Ascending aorta (tissue), 2 donors: ENCODE results near the gene POMT1. TPM values are rescaled to one million over a fixed set of nuclear protein-coding genes. Genes with fewer than 3 reads are reported as not detected.
A peak's percentile ranks its signal among the peaks of the same experiment; 100 is the strongest.

ENCODE experiments used
- DNase-seq, 2 donors: peaks; one replicate each; pipeline ENCODE4 v3.0.0-alpha.2; 2019; ENCODE audit warnings: low spot score in 2 of 2
- H3K27ac ChIP-seq, 2 donors: fragments of 200-600 bp; sonication (generic); one replicate each; pipeline ENCODE4 v1.5.1; 2016 to 2017; ENCODE audit warnings: mild to moderate bottlenecking in 1 of 2
- H3K27me3 ChIP-seq: fragments of 200-600 bp; sonication (generic); one replicate; pipeline ENCODE4 v1.5.1; 2017
- H3K36me3 ChIP-seq, 2 donors: fragments of 200-600 bp; sonication (generic); one replicate each; pipeline ENCODE4 v1.5.1; 2016
- H3K4me1 ChIP-seq, 2 donors: fragments of 200-600 bp; sonication (generic); one replicate each; pipeline ENCODE4 v1.5.1; 2016 to 2017; ENCODE audit warnings: mild to moderate bottlenecking in 1 of 2
- H3K4me3 ChIP-seq, 2 donors: fragments of 200-600 bp; sonication (generic); one replicate each; pipeline ENCODE4 v1.5.1; 2016 to 2017; ENCODE audit warnings: mild to moderate bottlenecking in 1 of 2
- H3K9me3 ChIP-seq, 2 donors: fragments of 200-600 bp; sonication (generic); one replicate each; pipeline ENCODE4 v1.5.1; 2016
- CTCF ChIP-seq, 3 experiments: fragments of 200-600 bp in 2 of 3; fragments of 450-650 bp in 1 of 3; sonication (generic) in 2 of 3; IDR thresholded peaks; one replicate each; pipeline ENCODE4 v1.5.1; 2016 to 2019; ENCODE audit warnings: antibody characterized with exemption in 3 of 3, mild to moderate bottlenecking in 1 of 3, moderate library complexity in 1 of 3
- intact Hi-C: fragments of 100-400 bp; cut with DNase I; formaldehyde crosslinking; loops from one replicate; pipeline ENCODE4 v1.15.1; 2023
- total RNA-seq: library from RNA; depleted of rRNA; stranded (reverse); fragments of >200 nt; gene quantifications from one replicate; pipeline ENCODE4 v1.1.0, GENCODE V29; 2016

Gene POMT1
- total RNA-seq, 1 donor from 2014 or later, result 128 TPM

GRCh38 chr9:131482343-131483006 is 20.2 kb upstream of the POMT1 start:
- TF ChIP-seq CTCF (IDR thresholded peaks at IDR 0.05), result no peak

DNA sequence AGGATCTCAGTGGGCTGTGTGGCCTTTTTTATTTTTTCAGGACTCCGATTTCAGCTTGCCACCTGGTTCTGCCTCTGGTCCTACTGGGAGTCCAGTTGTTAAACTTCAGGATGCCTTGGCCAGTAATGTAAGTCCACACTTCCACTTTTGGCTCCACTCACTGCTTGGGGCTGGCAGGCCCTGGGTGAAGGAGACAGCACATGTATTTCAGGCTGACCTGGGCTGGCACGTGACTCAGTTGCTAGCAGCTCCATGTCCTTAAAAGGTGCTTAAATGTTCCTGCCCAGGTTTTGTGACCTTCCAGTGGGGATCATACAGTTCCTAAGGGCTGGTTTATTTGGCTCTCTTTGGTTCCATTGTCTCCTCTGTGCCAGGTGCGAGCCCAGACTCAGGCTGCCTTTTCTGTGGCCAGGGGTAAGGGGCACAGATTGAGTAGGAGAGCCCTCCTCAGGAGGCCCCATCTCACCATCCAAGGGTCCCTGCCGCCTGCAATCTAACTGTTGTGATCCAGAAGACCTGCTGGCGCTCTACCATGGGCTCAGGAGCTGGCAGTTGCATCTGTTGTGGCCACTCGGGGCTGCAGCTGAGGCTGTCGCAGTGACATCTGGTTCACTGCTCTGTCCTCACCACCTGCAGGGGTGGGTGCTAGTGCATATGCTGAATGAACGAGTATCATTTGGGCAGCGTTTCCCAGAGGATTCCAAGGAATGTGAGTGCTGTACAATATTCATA is 19.2 kb upstream of the POMT1 start:
- Histone ChIP-seq H3K36me3 (peaks cover 94 to 98% of the 10 kb centered on the region in 2 donors), H3K9me3 (no peaks in the 10 kb centered on the region), H3K4me3 (no peak overlapping the region), H3K27ac (no peak overlapping the region), H3K27me3 (no peaks in the 10 kb centered on the region), H3K4me1 (no peaks in the 10 kb centered on the region)
- intact Hi-C loops, result no loop called here
- TF ChIP-seq CTCF (IDR thresholded peaks at IDR 0.05), result no peak
- DNase-seq, result peak in 1 of 2 donors; percentile 64

More at GRCh38 chr9:131482343-131483006, 20.2 kb upstream of the POMT1 start:
- H3K9me3 ChIP-seq, result no peaks in the 10 kb centered on the region
- peaks cover 92 to 98% of the 10 kb centered on the region in 2 donors for H3K36me3 ChIP-seq
- no peak overlapping the region for H3K4me3 ChIP-seq
- DNase-seq, result no peak
- intact Hi-C loops, result no loop called here
- no peak overlapping the region for H3K27ac ChIP-seq
- H3K4me1 ChIP-seq, result no peaks in the 10 kb centered on the region
- no peaks in the 10 kb centered on the region for H3K27me3 ChIP-seq

GRCh38 chr9:131484051-131484445 is 18.7 kb upstream of the POMT1 start:
- Histone ChIP-seq H3K36me3 (peaks cover 94 to 98% of the 10 kb centered on the region in 2 donors), H3K9me3 (no peaks in the 10 kb centered on the region), H3K27me3 (no peaks in the 10 kb centered on the region), H3K4me3 (no peak overlapping the region), H3K27ac (no peak overlapping the region), H3K4me1 (no peaks in the 10 kb centered on the region)
- no peak for TF ChIP-seq CTCF (IDR thresholded peaks at IDR 0.05)
- intact Hi-C loops, result no loop called here
- no peak for DNase-seq

- Histone ChIP-seq H3K36me3 (peaks cover 94 to 98% of the 10 kb centered on the region in 2 donors), H3K4me1 (no peaks in the 10 kb centered on the region), H3K9me3 (no peaks in the 10 kb centered on the region), H3K27me3 (no peaks in the 10 kb centered on the region), H3K4me3 (no peak overlapping the region), H3K27ac (no peak overlapping the region)
- DNase-seq, result no peak
- TF ChIP-seq CTCF (IDR thresholded peaks at IDR 0.05), result no peak
- intact Hi-C loops, result no loop called here
Observed at GRCh38 chr9:131484560-131485185, 18.0 kb upstream of the POMT1 start.

- TF ChIP-seq CTCF (IDR thresholded peaks at IDR 0.05), result no peak
- no peak overlapping the region for H3K27ac ChIP-seq
- peaks cover 93 to 98% of the 10 kb centered on the region in 2 donors for H3K36me3 ChIP-seq
- H3K4me1 ChIP-seq, result no peaks in the 10 kb centered on the region
- H3K9me3 ChIP-seq, result no peaks in the 10 kb centered on the region
- intact Hi-C loops, result no loop called here
- no peak overlapping the region for H3K4me3 ChIP-seq
- no peaks in the 10 kb centered on the region for H3K27me3 ChIP-seq
- no peak for DNase-seq
Observed at GRCh38 chr9:131485206-131485605, 17.5 kb upstream of the POMT1 start.
